ENCODE results near the gene IL1RAPL2.

GRCh38 chrX:105754286-105754964 is 1188.4 kb downstream of the IL1RAPL2 start:
- TF ChIP-seq CEBPB (IDR thresholded peaks at IDR 0.05) (no peak), CREB1 (IDR thresholded peaks at IDR 0.05; ENCODE audit: low read depth) (no peak), EGR1 (IDR thresholded peaks at IDR 0.05) (no peak), USF1 (IDR thresholded peaks at IDR 0.05) (no peak)
- TF ChIP-seq, protein P1, sequence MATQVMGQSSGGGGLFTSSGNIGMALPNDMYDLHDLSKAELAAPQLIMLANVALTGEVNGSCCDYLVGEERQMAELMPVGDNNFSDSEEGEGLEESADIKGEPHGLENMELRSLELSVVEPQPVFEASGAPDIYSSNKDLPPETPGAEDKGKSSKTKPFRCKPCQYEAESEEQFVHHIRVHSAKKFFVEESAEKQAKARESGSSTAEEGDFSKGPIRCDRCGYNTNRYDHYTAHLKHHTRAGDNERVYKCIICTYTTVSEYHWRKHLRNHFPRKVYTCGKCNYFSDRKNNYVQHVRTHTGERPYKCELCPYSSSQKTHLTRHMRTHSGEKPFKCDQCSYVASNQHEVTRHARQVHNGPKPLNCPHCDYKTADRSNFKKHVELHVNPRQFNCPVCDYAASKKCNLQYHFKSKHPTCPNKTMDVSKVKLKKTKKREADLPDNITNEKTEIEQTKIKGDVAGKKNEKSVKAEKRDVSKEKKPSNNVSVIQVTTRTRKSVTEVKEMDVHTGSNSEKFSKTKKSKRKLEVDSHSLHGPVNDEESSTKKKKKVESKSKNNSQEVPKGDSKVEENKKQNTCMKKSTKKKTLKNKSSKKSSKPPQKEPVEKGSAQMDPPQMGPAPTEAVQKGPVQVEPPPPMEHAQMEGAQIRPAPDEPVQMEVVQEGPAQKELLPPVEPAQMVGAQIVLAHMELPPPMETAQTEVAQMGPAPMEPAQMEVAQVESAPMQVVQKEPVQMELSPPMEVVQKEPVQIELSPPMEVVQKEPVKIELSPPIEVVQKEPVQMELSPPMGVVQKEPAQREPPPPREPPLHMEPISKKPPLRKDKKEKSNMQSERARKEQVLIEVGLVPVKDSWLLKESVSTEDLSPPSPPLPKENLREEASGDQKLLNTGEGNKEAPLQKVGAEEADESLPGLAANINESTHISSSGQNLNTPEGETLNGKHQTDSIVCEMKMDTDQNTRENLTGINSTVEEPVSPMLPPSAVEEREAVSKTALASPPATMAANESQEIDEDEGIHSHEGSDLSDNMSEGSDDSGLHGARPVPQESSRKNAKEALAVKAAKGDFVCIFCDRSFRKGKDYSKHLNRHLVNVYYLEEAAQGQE (IDR thresholded peaks at IDR 0.05; ENCODE audit: low read depth): no peak
